ENCODE measurements around the gene ESF1.
"Not testable (repeated sequence)": the region's sequence is repeated elsewhere in the genome, so short reads cannot be mapped to it uniquely, and the experiment has no call there.

The ESF1 gene

GRCh38 chr20:13738187-13738586 lies 46.5 kb downstream of the ESF1 start:
- not testable (repeated sequence) for DNase-seq

DNA sequence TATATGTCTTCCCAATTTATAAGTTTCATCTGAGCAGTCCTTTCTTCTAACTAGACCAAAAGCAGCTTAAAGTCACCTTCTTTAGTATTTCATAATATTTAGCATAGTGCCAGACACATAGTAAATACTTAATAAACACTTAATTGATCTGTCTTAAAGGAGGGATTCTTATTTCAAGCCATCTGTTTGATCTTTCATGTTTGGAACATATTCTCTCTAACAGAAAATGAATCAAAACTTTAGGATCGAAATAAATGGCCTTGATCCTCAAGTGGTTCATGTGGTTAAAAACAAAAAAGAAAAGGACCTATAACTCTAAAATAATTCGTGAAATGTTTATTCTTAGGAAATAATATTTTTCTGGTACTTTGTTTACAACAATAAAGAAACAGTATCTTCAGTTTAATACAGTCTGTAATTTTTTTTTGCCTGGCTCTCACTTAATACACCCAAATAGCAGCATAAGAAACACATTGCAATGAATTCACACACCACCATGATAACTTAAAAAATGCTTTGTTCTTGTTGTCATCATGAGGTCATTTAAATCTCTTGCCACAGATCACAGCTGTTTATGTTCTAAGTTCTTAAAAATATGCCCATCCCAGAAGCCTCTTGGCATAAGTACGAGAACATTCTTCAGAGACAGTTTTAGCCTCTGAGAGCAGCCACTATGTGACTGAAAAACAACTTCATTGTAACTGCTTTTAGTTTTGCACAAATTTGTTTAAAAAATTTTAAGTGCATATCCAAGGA lies 48.1 kb downstream of the ESF1 start:
- no peak for DNase-seq

DNA sequence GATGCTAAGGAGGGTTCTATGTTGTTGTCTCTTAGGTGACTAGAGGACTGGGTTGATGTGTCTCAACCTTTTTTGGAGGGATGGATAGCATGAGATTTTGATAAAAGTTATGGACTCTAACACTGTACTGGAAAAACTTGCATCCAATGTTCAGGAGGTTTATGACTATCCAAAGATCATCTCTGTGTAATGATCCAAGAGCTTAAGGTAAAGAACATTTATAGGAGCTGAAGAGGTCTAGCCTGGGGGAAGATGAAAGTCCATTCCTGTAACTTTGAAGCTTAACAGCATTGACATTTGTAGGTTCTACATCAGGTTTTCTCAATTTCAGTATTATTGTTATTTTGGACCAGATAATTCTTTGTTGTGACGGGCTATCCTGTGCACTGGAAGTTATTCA lies 48.9 kb downstream of the ESF1 start:
- no peak for DNase-seq

DNA sequence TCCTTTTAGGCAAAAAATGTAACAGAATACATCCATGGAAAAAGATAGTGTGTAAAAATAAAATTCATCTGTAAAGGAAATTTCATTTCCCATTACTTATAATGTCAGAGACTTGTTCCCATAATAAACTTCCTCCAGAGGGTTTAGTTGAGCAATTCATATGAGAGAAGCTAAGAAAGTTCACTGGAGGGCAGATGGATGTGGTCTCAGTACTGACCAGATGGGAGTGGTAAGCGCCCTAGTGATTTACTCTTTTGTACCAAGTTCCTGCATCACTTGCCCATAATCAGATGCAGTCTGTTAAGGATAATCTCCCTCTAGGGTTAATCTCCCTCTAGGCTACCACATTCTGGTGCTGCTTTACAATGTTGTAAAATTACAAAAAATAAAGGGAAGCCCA lies 61.7 kb downstream of the ESF1 start:
- no peak for DNase-seq

- no peak for DNase-seq
Measured at GRCh38 chr20:13718171-13718570, 66.5 kb downstream of the ESF1 start.

DNA sequence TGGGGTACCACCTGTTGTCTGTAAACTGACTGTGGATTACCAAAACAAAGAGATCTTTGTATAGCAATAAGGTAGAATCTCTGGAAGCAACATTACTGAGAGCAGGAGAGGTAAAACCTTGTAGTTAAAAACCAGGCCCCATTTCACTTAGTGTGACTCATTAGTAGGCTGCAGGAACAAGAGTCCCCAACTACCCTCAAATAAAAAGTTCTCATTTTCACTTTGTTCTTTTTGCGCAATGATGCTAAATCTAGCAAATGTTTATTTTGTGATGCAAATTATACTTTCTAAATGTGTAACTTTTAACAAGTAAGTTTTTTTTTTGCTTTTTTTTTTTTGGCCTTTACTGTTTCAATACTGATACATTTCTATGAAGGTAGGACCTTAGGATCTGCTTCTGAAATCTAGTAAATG lies 67.1 kb downstream of the ESF1 start:
- DNase-seq = no peak

- DNase-seq = no peak
Measured at GRCh38 chr20:13715171-13715570, 69.5 kb downstream of the ESF1 start.

DNA sequence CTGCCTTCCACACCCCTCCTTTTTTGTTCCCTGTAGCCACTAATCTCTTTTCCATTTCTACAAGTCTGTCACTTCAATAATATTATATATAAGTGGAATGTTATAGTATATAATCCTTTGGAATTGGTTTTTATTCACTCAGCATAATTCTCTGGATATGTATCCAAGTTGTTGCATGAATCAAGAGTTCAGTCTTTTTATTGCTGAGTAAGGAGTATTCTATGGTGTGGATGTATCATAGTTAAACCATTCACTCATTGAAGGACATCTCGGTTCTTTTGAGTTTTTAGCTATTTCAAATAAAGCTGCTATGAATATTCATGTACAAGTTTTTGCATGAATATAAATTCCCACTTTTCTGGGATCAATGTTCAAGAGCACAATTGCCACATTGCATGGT lies 76.5 kb downstream of the ESF1 start:
- DNase-seq = no peak

DNA sequence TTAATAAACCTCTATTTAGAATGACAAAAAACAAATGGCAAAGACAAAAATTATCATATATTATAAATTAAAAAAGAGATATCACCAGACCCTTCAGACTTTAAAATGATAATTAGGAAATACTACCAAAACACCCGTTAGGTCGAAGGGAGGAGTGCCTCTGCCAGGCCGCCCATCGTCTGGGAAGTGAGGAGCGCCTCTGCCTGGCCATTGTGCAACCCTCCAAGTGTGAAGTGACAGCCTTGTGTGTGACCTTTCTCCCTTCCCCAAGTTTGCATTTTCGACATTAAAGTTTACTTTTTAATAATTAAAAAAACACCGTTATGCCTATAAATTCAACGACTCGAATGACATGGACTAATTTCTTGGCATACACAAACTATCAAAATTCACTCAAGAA lies 81.5 kb downstream of the ESF1 start:
- no peak for DNase-seq

DNA sequence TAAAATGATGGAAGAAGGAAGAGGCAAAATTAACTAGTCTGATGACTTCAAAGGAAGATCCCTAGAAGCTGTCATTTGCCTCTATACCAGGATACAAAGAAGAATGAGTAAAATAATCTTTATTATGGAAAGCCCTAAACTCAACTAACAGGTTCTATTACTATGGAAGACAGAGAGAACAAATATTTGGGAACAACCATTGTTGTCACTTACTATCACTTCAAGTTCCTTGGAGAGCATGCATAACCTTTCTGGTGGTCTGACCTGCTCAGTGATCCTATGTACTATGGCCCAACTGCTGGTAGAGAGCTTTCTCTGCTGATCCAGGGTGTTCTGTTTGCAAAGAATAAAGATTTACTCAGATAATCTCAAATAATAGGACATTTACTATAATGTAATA lies 83.2 kb downstream of the ESF1 start:
- DNase-seq = no peak

DNA sequence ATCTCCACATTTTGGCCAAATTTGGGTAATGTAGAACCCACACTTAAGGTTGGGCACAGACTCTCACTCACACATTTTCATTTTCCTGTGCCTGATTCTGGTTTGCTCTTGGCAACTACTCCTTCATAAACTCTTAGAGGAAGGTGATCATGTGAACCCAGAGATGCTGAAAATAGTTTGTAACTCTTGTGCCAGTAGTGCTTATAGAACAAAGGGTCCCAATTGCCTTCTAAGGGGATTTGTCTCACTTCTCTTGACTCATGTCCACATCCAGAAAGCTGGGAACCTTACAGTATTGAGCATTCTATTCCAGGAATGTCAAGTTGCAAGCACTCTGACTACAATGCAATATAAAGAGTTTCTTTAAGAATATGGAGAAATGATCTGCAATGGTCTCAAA lies 84.0 kb downstream of the ESF1 start:
- no peak for DNase-seq

GRCh38 chr20:13694420-13695150 lies 90.1 kb downstream of the ESF1 start:
- no peak for DNase-seq

- no peak for DNase-seq
Measured at GRCh38 chr20:13692802-13693736, 91.7 kb downstream of the ESF1 start.

GRCh38 chr20:13690943-13691342 lies 93.8 kb downstream of the ESF1 start:
- DNase-seq = no peak

GRCh38 chr20:13687815-13688214 lies 96.9 kb downstream of the ESF1 start:
- DNase-seq = no peak

DNA sequence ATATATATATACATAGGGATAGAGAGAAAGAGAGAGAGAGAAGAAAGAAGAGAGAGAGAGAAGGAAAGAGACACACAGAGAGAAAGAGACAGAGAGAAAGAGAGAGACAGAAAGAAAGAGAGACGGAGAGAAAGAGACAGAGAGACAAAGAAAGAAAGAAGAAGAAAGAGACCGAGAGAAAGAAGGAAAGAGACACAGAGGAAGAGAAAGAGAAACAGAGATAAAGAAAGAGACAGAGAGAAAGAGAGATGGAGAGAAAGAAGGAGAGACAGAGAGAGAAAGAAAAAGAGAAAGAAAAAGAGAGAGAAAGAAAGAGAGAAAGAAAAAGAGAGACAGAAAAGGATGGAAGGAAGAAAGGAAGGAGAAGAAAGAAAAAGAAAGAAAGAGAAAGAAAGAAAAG lies 99.1 kb downstream of the ESF1 start:
- no peak for DNase-seq

DNA sequence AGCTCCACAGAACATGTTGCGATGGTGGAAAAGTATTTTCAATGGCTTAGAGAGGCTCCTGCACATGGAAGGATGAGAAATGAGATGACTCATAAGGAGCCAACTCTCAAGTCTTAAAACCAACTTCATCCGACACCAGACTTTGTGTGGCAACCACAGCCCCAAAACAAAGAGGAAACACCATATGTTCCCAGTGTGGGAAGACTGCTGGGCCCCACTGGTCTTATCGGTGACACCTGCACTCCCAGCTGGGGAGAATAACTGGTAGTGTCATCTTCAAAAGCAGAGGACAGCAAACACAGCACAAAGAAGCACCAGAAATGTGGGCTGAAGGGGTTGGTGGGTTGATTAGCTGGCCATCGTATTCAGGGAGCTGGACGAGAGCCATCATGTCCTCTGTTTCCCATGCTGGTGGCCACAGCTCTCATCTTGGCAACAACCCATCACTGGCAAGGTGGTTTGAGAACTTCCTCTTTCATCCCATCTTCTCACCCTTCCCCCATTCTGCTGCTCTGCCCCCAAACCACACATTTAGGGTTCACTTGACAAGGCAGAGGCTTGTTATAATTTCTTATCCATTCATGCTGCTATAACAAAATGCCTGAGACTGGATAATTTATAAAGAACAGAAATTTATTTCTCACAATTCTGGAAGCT lies 100.0 kb downstream of the ESF1 start:
- no peak for DNase-seq

- DNase-seq = no peak
Measured at GRCh38 chr20:13683833-13684232, 100.9 kb downstream of the ESF1 start.

GRCh38 chr20:13681248-13682125 lies 103.2 kb downstream of the ESF1 start:
- no peak for DNase-seq

- DNase-seq = no peak
Measured at GRCh38 chr20:13678944-13679343, 105.8 kb downstream of the ESF1 start.

GRCh38 chr20:13677241-13677640 lies 107.5 kb downstream of the ESF1 start:
- no peak for DNase-seq

DNA sequence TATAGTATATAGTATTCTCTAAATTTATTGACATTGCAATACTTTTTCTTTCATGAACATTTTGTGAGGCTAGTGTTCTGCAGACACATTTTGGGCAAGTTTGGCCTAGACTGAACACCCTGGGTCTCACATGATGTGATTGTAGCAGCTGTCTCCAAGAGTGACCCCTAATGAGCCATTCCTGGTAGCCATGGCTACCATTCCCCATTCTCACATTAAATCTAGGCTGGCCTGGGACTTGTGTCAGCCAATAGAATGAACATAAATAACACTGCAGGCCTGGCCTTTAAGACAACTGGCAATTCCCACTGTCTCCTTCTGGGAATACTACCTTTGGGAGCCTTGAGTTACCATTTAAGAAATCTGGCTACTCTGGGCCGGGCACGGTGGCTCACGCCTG lies 108.0 kb downstream of the ESF1 start:
- no peak for DNase-seq
